SU-DHL-6 (cell line): ENCODE measurements around the gene BPIFB4.

Source experiments
- H2AFZ ChIP-seq: fragments of 200-600 bp; sonication (generic); 2 replicates; pipeline ENCODE4 v1.6.1; 2014; ENCODE audit warnings: low read depth, mild to moderate bottlenecking, moderate library complexity, mixed read lengths, antibody characterized with exemption, low read length; ENCODE audit not compliant: severe bottlenecking
- H3F3A ChIP-seq: fragments of 200-600 bp; shearing (Covaris generic); 2 replicates; pipeline ENCODE4 v1.6.0; 2016; ENCODE audit warnings: antibody characterized with exemption, mild to moderate bottlenecking; ENCODE audit not compliant: insufficient read depth
- H3K27ac ChIP-seq: fragments of 200-600 bp; sonication (generic); 2 replicates; pipeline ENCODE4 v1.5.1; 2016; ENCODE audit warnings: low read depth, mild to moderate bottlenecking, low read length, moderate library complexity, mixed read lengths
- H3K27me3 ChIP-seq: fragments of 200-600 bp; sonication (generic), shearing (Covaris generic); 2 replicates; pipeline ENCODE4 v1.6.0; 2014; ENCODE audit warnings: mild to moderate bottlenecking, low read length
- H3K36me3 ChIP-seq: fragments of 200-600 bp; sonication (generic); 2 replicates; pipeline ENCODE4 v1.6.1; 2014; ENCODE audit warnings: mild to moderate bottlenecking, low read length, mixed read lengths
- H3K4me2 ChIP-seq: fragments of 300-600, 200-600 bp; shearing (Covaris generic), sonication (generic); 2 replicates; pipeline ENCODE4 v1.6.0; 2014; ENCODE audit warnings: low read length, low read depth, mild to moderate bottlenecking; ENCODE audit not compliant: poor library complexity, severe bottlenecking
- H3K4me3 ChIP-seq: fragments of 200-600 bp; sonication (generic); 2 replicates; pipeline ENCODE4 v1.5.1; 2014; ENCODE audit warnings: antibody characterized with exemption, low read length, mild to moderate bottlenecking, mixed read lengths; ENCODE audit not compliant: insufficient read depth, poor library complexity, severe bottlenecking
- H3K79me2 ChIP-seq: fragments of 200-600 bp; sonication (generic); 2 replicates; pipeline ENCODE4 v1.6.1; 2014; ENCODE audit warnings: mild to moderate bottlenecking, low read length, moderate library complexity; ENCODE audit not compliant: insufficient read depth
- H3K9ac ChIP-seq: fragments of 200-600 bp; sonication (generic); 2 replicates; pipeline ENCODE4 v1.7.0; 2014; ENCODE audit warnings: mild to moderate bottlenecking, low read length
- H3K9me2 ChIP-seq: fragments of 200-600 bp; sonication (generic); replicated peaks from 2 replicates; pipeline ENCODE4 v1.6.1; 2014; ENCODE audit warnings: low read length; ENCODE audit not compliant: insufficient read depth
- H3K9me3 ChIP-seq: fragments of 200-600 bp; sonication (generic); 2 replicates; pipeline ENCODE4 v1.6.1; 2014; ENCODE audit warnings: low read length, mixed read lengths; ENCODE audit not compliant: insufficient read depth
- H4K20me1 ChIP-seq: fragments of 200-600 bp; sonication (generic); 2 replicates; pipeline ENCODE4 v1.6.1; 2014; ENCODE audit warnings: low read depth, mild to moderate bottlenecking, antibody characterized with exemption, low read length, moderate library complexity, mixed read lengths
- EZH2phosphoT487 ChIP-seq: fragments of 200-600 bp; sonication (generic), shearing (Covaris generic); conservative IDR thresholded peaks from 2 replicates; pipeline ENCODE4 v1.6.1; 2018; ENCODE audit warnings: mild to moderate bottlenecking, antibody characterized with exemption, low read length, moderate library complexity, mixed read lengths
- TF ChIP-seq, protein P1 (sequence below): fragments of 200-600 bp; sonication (generic); IDR thresholded peaks from one replicate; pipeline ENCODE4 v1.5.1; 2017; ENCODE audit warnings: antibody characterized with exemption, mild to moderate bottlenecking, low read length, moderate library complexity; ENCODE audit not compliant: insufficient read depth, poor library complexity, severe bottlenecking

BPIFB4 gene

DNA sequence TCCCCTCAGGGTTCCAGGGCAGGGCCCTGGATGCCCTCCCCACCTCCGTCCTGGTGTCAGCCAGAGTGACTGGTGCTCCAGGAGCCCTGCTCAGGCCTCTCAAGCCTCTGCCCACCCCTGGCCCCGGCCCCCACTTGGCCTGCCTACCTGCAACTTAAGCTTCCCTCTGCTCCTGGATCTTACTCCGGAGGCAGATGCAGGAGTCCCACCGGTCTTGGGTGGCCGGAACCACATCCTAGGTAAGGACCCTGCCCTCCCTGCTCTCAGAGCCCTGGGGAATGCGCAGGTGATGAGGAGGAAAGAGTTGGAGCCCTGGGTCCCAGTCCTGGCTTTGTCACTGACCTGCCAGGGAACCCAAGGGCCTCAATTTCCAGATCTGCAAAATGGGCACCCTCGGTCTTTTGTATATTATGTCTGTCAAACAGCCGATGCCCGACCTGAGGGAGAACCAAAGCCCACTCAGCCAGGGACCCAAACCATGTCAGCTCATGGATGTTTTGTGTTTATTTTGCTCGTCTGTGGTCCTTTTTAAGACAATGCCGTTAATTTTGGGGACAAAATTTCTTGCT is 54.0 kb downstream of the BPIFB4 start:
- Histone ChIP-seq H2AFZ (no peak overlapping the region), H3K4me3 (no peak overlapping the region), H3K9ac (no peak overlapping the region), H3K4me2 (no peak overlapping the region), H3K9me3 (no peaks in the 10 kb centered on the region), H3F3A (no peaks in the 10 kb centered on the region), H3K9me2 (no peaks in the 10 kb centered on the region), H3K27ac (no peak overlapping the region), H3K36me3 (no peaks in the 10 kb centered on the region), H4K20me1 (no peaks in the 10 kb centered on the region), H3K79me2 (no peaks in the 10 kb centered on the region), H3K27me3 (no peaks in the 10 kb centered on the region)
- TF ChIP-seq EZH2phosphoT487 = no peak
- TF ChIP-seq, protein P1, sequence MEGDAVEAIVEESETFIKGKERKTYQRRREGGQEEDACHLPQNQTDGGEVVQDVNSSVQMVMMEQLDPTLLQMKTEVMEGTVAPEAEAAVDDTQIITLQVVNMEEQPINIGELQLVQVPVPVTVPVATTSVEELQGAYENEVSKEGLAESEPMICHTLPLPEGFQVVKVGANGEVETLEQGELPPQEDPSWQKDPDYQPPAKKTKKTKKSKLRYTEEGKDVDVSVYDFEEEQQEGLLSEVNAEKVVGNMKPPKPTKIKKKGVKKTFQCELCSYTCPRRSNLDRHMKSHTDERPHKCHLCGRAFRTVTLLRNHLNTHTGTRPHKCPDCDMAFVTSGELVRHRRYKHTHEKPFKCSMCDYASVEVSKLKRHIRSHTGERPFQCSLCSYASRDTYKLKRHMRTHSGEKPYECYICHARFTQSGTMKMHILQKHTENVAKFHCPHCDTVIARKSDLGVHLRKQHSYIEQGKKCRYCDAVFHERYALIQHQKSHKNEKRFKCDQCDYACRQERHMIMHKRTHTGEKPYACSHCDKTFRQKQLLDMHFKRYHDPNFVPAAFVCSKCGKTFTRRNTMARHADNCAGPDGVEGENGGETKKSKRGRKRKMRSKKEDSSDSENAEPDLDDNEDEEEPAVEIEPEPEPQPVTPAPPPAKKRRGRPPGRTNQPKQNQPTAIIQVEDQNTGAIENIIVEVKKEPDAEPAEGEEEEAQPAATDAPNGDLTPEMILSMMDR = no peak

DNA sequence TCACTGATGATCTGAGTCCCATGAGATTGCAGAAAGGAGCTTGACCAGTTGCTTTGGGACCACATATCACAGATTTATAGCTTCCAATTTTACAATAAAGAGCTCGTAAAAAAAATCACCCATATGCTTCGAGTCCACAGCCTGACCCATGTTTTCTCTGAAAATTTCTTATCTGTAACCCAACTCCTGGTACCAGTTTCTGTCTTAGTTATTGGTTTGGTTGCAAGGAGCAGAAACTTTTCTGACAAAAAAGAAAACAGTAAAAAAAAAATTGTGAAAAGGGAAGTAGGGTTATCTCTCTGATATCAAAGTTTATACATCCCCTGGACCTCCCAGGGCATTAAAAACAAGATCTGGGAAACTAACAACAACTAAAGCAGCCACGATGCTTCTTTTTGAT is 57.8 kb downstream of the BPIFB4 start:
- Histone ChIP-seq H3K4me3 (no peak overlapping the region), H3K9ac (no peak overlapping the region), H3F3A (no peaks in the 10 kb centered on the region), H3K9me2 (no peaks in the 10 kb centered on the region; the same call in 1 of the 2 replicates), H3K4me2 (no peak overlapping the region), H3K27ac (no peak overlapping the region), H3K27me3 (no peaks in the 10 kb centered on the region), H4K20me1 (no peaks in the 10 kb centered on the region), H3K79me2 (no peaks in the 10 kb centered on the region), H3K36me3 (no peaks in the 10 kb centered on the region), H3K9me3 (no peaks in the 10 kb centered on the region), H2AFZ (no peak overlapping the region)
- TF ChIP-seq, protein P1 = no peak
- no peak for TF ChIP-seq EZH2phosphoT487

DNA sequence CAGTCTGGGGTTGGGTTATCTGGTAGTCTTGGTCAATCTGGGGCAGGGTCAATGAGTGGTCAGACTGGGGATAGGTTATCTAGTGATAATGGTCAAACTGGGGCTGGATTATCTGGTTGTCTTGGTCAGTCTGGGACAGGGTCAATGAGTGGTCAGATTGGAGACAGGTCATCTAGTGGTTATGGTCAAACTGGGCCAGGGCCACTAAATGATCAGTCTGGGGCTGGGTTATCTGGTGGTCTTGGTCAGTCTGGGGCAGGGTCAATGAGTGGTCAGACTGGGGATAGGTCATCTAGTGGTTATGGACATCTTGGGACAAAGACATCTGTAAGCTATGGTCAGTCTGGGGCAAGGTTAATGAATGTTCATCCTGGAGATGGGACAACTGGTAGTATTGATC is 60.0 kb downstream of the BPIFB4 start:
- Histone ChIP-seq H2AFZ (no peak overlapping the region), H3K9me2 (no peaks in the 10 kb centered on the region; the same call in 1 of the 2 replicates), H3K9ac (no peak overlapping the region), H3K27me3 (no peaks in the 10 kb centered on the region), H4K20me1 (no peaks in the 10 kb centered on the region), H3K4me3 (no peak overlapping the region), H3K36me3 (no peaks in the 10 kb centered on the region), H3K4me2 (no peak overlapping the region), H3F3A (no peaks in the 10 kb centered on the region), H3K9me3 (no peaks in the 10 kb centered on the region), H3K27ac (no peak overlapping the region), H3K79me2 (no peaks in the 10 kb centered on the region)
- TF ChIP-seq EZH2phosphoT487 = no peak
- TF ChIP-seq, protein P1 = no peak
